Measurements from ENCODE around the gene NADSYN1.

DNA sequence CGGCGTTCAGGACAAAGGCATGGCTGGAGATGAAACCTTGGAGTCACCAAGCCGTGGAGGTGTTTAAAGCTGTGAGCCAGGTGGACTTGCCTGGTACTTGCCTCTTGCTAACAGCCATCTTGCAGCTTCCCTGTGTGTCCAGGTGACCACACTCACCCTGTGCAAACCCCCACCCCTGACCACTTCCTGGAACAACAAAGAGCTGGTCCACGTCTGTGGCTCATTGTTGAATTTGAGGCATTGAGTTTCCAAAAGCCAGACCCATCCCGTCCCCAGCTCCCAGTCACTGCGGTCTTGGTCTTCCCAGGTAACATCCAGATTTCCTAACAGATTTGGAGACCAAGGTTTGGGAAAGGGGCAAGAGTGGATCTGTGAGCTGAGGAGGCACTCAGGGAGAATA, 23.3 kb upstream of the NADSYN1 start:
- TF ChIP-seq POLR2AphosphoS5 (IDR thresholded peaks at IDR 0.05) (no peak), RAD21 (conservative IDR thresholded peaks at IDR 0.05) (no peak), EZH2 (IDR thresholded peaks at IDR 0.05; ENCODE audit: borderline replicate concordance, insufficient read depth, low read length, poor library complexity, severe bottlenecking) (no peak), TAF1 (IDR thresholded peaks at IDR 0.05; ENCODE audit: low read depth) (no peak), EP300 (conservative IDR thresholded peaks at IDR 0.05; ENCODE audit: poor library complexity, severe bottlenecking) (no peak), MXI1 (conservative IDR thresholded peaks at IDR 0.05; ENCODE audit: poor library complexity, severe bottlenecking) (no peak), SMC3 (conservative IDR thresholded peaks at IDR 0.05; ENCODE audit: poor library complexity) (no peak)
- TF ChIP-seq, protein P1, sequence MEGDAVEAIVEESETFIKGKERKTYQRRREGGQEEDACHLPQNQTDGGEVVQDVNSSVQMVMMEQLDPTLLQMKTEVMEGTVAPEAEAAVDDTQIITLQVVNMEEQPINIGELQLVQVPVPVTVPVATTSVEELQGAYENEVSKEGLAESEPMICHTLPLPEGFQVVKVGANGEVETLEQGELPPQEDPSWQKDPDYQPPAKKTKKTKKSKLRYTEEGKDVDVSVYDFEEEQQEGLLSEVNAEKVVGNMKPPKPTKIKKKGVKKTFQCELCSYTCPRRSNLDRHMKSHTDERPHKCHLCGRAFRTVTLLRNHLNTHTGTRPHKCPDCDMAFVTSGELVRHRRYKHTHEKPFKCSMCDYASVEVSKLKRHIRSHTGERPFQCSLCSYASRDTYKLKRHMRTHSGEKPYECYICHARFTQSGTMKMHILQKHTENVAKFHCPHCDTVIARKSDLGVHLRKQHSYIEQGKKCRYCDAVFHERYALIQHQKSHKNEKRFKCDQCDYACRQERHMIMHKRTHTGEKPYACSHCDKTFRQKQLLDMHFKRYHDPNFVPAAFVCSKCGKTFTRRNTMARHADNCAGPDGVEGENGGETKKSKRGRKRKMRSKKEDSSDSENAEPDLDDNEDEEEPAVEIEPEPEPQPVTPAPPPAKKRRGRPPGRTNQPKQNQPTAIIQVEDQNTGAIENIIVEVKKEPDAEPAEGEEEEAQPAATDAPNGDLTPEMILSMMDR (IDR thresholded peaks at IDR 0.05; ENCODE audit: poor library complexity, severe bottlenecking): no peak
- TF ChIP-seq, protein P2, sequence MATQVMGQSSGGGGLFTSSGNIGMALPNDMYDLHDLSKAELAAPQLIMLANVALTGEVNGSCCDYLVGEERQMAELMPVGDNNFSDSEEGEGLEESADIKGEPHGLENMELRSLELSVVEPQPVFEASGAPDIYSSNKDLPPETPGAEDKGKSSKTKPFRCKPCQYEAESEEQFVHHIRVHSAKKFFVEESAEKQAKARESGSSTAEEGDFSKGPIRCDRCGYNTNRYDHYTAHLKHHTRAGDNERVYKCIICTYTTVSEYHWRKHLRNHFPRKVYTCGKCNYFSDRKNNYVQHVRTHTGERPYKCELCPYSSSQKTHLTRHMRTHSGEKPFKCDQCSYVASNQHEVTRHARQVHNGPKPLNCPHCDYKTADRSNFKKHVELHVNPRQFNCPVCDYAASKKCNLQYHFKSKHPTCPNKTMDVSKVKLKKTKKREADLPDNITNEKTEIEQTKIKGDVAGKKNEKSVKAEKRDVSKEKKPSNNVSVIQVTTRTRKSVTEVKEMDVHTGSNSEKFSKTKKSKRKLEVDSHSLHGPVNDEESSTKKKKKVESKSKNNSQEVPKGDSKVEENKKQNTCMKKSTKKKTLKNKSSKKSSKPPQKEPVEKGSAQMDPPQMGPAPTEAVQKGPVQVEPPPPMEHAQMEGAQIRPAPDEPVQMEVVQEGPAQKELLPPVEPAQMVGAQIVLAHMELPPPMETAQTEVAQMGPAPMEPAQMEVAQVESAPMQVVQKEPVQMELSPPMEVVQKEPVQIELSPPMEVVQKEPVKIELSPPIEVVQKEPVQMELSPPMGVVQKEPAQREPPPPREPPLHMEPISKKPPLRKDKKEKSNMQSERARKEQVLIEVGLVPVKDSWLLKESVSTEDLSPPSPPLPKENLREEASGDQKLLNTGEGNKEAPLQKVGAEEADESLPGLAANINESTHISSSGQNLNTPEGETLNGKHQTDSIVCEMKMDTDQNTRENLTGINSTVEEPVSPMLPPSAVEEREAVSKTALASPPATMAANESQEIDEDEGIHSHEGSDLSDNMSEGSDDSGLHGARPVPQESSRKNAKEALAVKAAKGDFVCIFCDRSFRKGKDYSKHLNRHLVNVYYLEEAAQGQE (IDR thresholded peaks at IDR 0.05; ENCODE audit: borderline replicate concordance): no peak
